ENCODE measurements around the gene TMPRSS4.

TMPRSS4 gene

GRCh38 chr11:118050208-118050891 lies 26.5 kb upstream of the TMPRSS4 start:
- DNase-seq (ENCODE audit: extremely low read depth, low read depth): no peak
- TF ChIP-seq CTCF (IDR thresholded peaks at IDR 0.05; ENCODE audit: low read depth, low read length, missing control alignments): no peak
- no peak overlapping the region for H3K4me3 ChIP-seq (replicated peaks; ENCODE audit: low read depth, low read length)

GRCh38 chr11:118051136-118051610 lies 25.7 kb upstream of the TMPRSS4 start:
- no peak for DNase-seq (ENCODE audit: extremely low read depth, low read depth)
- no peak for TF ChIP-seq CTCF (IDR thresholded peaks at IDR 0.05; ENCODE audit: low read depth, low read length, missing control alignments)
- H3K4me3 ChIP-seq (replicated peaks; ENCODE audit: low read depth, low read length): no peak overlapping the region

- TF ChIP-seq CTCF (IDR thresholded peaks at IDR 0.05; ENCODE audit: low read depth, low read length, missing control alignments): no peak
- no peak for DNase-seq (ENCODE audit: extremely low read depth, low read depth)
- no peak overlapping the region for H3K4me3 ChIP-seq (replicated peaks; ENCODE audit: low read depth, low read length)
Measured at GRCh38 chr11:118051611-118052461, 25.0 kb upstream of the TMPRSS4 start.

- no peak for TF ChIP-seq CTCF (IDR thresholded peaks at IDR 0.05; ENCODE audit: low read depth, low read length, missing control alignments)
- no peak overlapping the region for H3K4me3 ChIP-seq (replicated peaks; ENCODE audit: low read depth, low read length)
- no peak for DNase-seq (ENCODE audit: extremely low read depth, low read depth)
Measured at GRCh38 chr11:118052581-118053206, 24.2 kb upstream of the TMPRSS4 start.

GRCh38 chr11:118054712-118055640 lies 21.9 kb upstream of the TMPRSS4 start:
- no peak for DNase-seq (ENCODE audit: extremely low read depth, low read depth)
- no peak for TF ChIP-seq CTCF (IDR thresholded peaks at IDR 0.05; ENCODE audit: low read depth, low read length, missing control alignments)
- no peak overlapping the region for H3K4me3 ChIP-seq (replicated peaks; ENCODE audit: low read depth, low read length)

GRCh38 chr11:118055966-118056365 lies 20.9 kb upstream of the TMPRSS4 start:
- no peak for TF ChIP-seq CTCF (IDR thresholded peaks at IDR 0.05; ENCODE audit: low read depth, low read length, missing control alignments)
- no peak for DNase-seq (ENCODE audit: extremely low read depth, low read depth)
- no peak overlapping the region for H3K4me3 ChIP-seq (replicated peaks; ENCODE audit: low read depth, low read length)

All from HFF-Myc (cell line).